Esophagus mucosa (tissue), 1 donor: ENCODE results near the gene KMT2B. TPM values are rescaled to one million over a fixed set of nuclear protein-coding genes. Genes with fewer than 3 reads are reported as not detected.

ENCODE experiments used
- ATAC-seq: fragments of 200-7000 bp; cut with Tn5 transposase; one replicate; pipeline ENCODE4 v1.9.1; 2020
- total RNA-seq: library from RNA; stranded (reverse); gene quantifications from one replicate; pipeline ENCODE4 v1.2.4, GENCODE V29; 2023
- donor health status: DM: yes; HTN: yes; CAD: no.

KMT2B gene
- total RNA-seq, 1 donor from 2014 or later = 21.1 TPM

- no peak for ATAC-seq
Measured at GRCh38 chr19:35725216-35725861, 7.5 kb downstream of the KMT2B start.

- no peak for ATAC-seq
Measured at GRCh38 chr19:35727053-35727955, 9.5 kb downstream of the KMT2B start.

- no peak for ATAC-seq
Measured at GRCh38 chr19:35727956-35728706, 10.3 kb downstream of the KMT2B start.

GRCh38 chr19:35729021-35729420 lies 11.2 kb downstream of the KMT2B start:
- no peak for ATAC-seq

- ATAC-seq = no peak
Measured at GRCh38 chr19:35729763-35730162, 12.0 kb downstream of the KMT2B start.

GRCh38 chr19:35730326-35730725 lies 12.5 kb downstream of the KMT2B start:
- ATAC-seq = no peak

- peak; percentile 80 for ATAC-seq
Measured at GRCh38 chr19:35731353-35731752, 13.6 kb downstream of the KMT2B start.

GRCh38 chr19:35731779-35732405 lies 14.1 kb downstream of the KMT2B start:
- ATAC-seq = no peak

- ATAC-seq = no peak
Measured at GRCh38 chr19:35732540-35733179, 14.9 kb downstream of the KMT2B start.

- no peak for ATAC-seq
Measured at GRCh38 chr19:35733180-35734125, 15.7 kb downstream of the KMT2B start.

- no peak for ATAC-seq
Measured at GRCh38 chr19:35734273-35734672, 16.5 kb downstream of the KMT2B start.

GRCh38 chr19:35734889-35735288 lies 17.1 kb downstream of the KMT2B start:
- no peak for ATAC-seq

- no peak for ATAC-seq
Measured at GRCh38 chr19:35736913-35737886, 19.4 kb downstream of the KMT2B start.

GRCh38 chr19:35738021-35738886 lies 20.5 kb downstream of the KMT2B start:
- no peak for ATAC-seq

- ATAC-seq = no peak
Measured at GRCh38 chr19:35738887-35739229, 21.1 kb downstream of the KMT2B start.

- no peak for ATAC-seq
Measured at GRCh38 chr19:35739275-35740107, 21.7 kb downstream of the KMT2B start.

GRCh38 chr19:35740108-35740422 lies 22.3 kb downstream of the KMT2B start:
- ATAC-seq = peak; percentile 6
